KMS-11 (cell line): Measurements from ENCODE around the gene CLN6.

Experiments
- H2AFZ ChIP-seq: fragments of 200-600 bp; sonication (generic); 2 replicates; pipeline ENCODE4 v1.6.1; 2016; ENCODE audit warnings: antibody characterized with exemption, mixed run types, low read depth
- H3K27ac ChIP-seq: fragments of 200-600 bp; sonication (generic); 2 replicates; pipeline ENCODE4 v1.6.1; 2016; ENCODE audit warnings: mild to moderate bottlenecking, mixed run types
- H3K27me3 ChIP-seq: fragments of 200-600 bp; sonication (generic); 2 replicates; pipeline ENCODE4 v1.6.1; 2017; ENCODE audit warnings: mild to moderate bottlenecking, low read depth, mixed run types, moderate library complexity; ENCODE audit not compliant: insufficient read depth
- H3K36me3 ChIP-seq: fragments of 200-600 bp; sonication (generic); 2 replicates; pipeline ENCODE4 v1.6.1; 2017; ENCODE audit warnings: mild to moderate bottlenecking, mixed run types; ENCODE audit not compliant: insufficient read depth
- H3K4me1 ChIP-seq: fragments of 200-600 bp; sonication (generic); 2 replicates; pipeline ENCODE4 v1.6.1; 2016; ENCODE audit warnings: mild to moderate bottlenecking, low read depth, mixed run types; ENCODE audit not compliant: poor library complexity, severe bottlenecking
- H3K4me2 ChIP-seq: fragments of 200-600 bp; sonication (generic); 2 replicates; pipeline ENCODE4 v1.7.0; 2016; ENCODE audit warnings: mild to moderate bottlenecking, mixed run types
- H3K4me3 ChIP-seq: fragments of 200-600 bp; sonication (generic); IDR thresholded peaks from 2 replicates; pipeline ENCODE4 v1.6.1; 2017; ENCODE audit warnings: low read depth, low read length, mixed read lengths; ENCODE audit not compliant: insufficient read depth
- H3K79me2 ChIP-seq: fragments of 200-600 bp; sonication (generic); 2 replicates; pipeline ENCODE4 v1.6.1; 2016; ENCODE audit warnings: low read depth, mixed run types; ENCODE audit not compliant: insufficient read depth
- H3K9ac ChIP-seq: fragments of 200-600 bp; sonication (generic); 2 replicates; pipeline ENCODE4 v1.6.1; 2016; ENCODE audit warnings: mild to moderate bottlenecking, mixed run types
- H4K20me1 ChIP-seq: fragments of 200-600 bp; sonication (generic); 2 replicates; pipeline ENCODE4 v1.6.1; 2016; ENCODE audit warnings: mild to moderate bottlenecking, mixed run types; ENCODE audit not compliant: insufficient read depth
- TF ChIP-seq, protein P1 (sequence below): fragments of 200-600 bp; sonication (generic); conservative IDR thresholded peaks from 2 replicates; pipeline ENCODE4 v1.6.1; 2017; ENCODE audit warnings: low read depth, mild to moderate bottlenecking, antibody characterized with exemption, low read length, moderate library complexity, mixed read lengths

CLN6 gene

DNA sequence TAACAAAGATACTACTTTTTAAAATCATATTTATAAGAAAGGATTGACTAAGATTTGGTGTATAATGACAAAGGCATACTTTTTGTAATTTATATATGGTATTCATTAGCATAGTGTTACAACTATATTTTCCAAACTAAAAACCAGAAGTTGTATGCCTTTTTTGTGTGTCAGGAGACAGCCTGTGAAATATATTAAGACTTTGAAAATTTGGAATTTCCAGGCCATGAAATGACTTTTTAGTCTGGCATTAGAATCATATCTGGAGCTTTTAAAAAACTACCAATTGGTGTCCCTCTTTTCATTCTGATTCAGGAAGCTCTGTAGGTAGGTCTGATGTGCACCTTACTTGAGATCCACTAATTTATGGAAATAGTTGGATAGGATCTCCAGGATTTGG lies 66.3 kb downstream of the CLN6 start:
- H3K27ac ChIP-seq: no peak overlapping the region

DNA sequence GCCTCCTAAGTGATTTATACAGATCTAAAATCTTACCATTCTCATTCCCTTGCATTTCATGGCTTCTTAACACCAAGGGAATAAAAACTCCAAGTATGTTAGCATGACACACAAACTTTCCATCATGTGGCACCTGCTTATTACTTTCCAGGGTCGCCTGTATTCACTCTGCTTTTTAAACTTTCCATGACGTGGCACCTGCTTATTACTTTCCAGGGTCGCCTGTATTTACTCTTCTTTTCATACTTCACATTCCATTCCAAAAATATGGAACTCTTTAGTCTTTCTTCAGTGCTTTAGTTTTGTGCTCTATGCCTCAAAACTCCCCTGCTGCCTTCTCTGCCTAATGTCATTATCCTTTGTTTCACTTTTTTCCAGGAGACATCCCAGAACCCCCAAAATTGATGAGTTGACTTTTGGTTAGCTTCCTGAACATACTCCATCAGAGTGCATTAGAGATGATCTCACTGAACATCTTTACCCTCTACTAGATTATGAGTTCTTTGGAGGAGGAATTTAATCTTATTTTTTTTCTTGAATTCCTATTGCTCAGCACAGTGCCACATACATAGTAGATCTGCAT lies 71.4 kb downstream of the CLN6 start:
- H3K9ac ChIP-seq: no peak overlapping the region
- H3K79me2 ChIP-seq: no peaks in the 10 kb centered on the region
- H2AFZ ChIP-seq: no peak overlapping the region
- H3K27me3 ChIP-seq: no peaks in the 10 kb centered on the region
- TF ChIP-seq, protein P1, sequence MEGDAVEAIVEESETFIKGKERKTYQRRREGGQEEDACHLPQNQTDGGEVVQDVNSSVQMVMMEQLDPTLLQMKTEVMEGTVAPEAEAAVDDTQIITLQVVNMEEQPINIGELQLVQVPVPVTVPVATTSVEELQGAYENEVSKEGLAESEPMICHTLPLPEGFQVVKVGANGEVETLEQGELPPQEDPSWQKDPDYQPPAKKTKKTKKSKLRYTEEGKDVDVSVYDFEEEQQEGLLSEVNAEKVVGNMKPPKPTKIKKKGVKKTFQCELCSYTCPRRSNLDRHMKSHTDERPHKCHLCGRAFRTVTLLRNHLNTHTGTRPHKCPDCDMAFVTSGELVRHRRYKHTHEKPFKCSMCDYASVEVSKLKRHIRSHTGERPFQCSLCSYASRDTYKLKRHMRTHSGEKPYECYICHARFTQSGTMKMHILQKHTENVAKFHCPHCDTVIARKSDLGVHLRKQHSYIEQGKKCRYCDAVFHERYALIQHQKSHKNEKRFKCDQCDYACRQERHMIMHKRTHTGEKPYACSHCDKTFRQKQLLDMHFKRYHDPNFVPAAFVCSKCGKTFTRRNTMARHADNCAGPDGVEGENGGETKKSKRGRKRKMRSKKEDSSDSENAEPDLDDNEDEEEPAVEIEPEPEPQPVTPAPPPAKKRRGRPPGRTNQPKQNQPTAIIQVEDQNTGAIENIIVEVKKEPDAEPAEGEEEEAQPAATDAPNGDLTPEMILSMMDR: no peak
- no peaks in the 10 kb centered on the region for H3K36me3 ChIP-seq
- H3K4me2 ChIP-seq: no peak overlapping the region
- H3K4me1 ChIP-seq: no peaks in the 10 kb centered on the region
- no peak overlapping the region for H3K4me3 ChIP-seq
- no peaks in the 10 kb centered on the region for H4K20me1 ChIP-seq
- no peak overlapping the region for H3K27ac ChIP-seq

More for the DNA sequence above, 66.3 kb downstream of the CLN6 start:
- Histone ChIP-seq H3K27me3 (no peaks in the 10 kb centered on the region), H3K4me1 (no peaks in the 10 kb centered on the region), H4K20me1 (no peaks in the 10 kb centered on the region), H3K9ac (no peak overlapping the region), H3K4me2 (no peak overlapping the region), H3K79me2 (no peaks in the 10 kb centered on the region), H3K36me3 (no peaks in the 10 kb centered on the region), H2AFZ (no peak overlapping the region), H3K4me3 (no peak overlapping the region)
- TF ChIP-seq, protein P1: no peak

DNA sequence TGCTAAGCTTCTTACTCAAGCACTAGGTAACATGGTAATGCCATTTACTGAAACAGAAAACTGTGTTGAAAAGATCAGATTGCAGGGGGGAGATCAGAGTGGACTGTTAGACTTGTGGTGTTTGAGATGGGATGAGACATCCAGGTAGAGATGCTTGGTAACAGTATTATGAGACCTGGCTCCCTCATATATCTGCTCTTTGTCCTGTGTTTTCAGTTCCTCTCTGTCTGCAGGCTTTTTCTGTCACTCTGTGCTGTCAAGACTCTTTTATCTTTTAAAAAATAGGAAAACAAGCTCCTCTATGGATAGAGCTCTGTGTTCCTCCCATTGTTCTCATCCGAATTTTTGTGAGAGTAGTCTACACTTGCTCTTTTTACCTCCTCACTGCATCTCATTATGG lies 72.5 kb downstream of the CLN6 start:
- no peaks in the 10 kb centered on the region for H4K20me1 ChIP-seq

More for the DNA sequence above, 72.5 kb downstream of the CLN6 start:
- H2AFZ ChIP-seq: no peak overlapping the region
- H3K4me3 ChIP-seq: no peak overlapping the region
- no peaks in the 10 kb centered on the region for H3K36me3 ChIP-seq
- H3K27me3 ChIP-seq: no peaks in the 10 kb centered on the region
- no peak overlapping the region for H3K9ac ChIP-seq
- no peaks in the 10 kb centered on the region for H3K4me1 ChIP-seq
- TF ChIP-seq, protein P1: no peak
- no peaks in the 10 kb centered on the region for H3K79me2 ChIP-seq
- no peak overlapping the region for H3K4me2 ChIP-seq
- H3K27ac ChIP-seq: no peak overlapping the region
